Measurements from ENCODE around the gene BAIAP3.
"Not testable (repeated sequence)": the region's sequence is repeated elsewhere in the genome, so short reads cannot be mapped to it uniquely, and the experiment has no call there.

The BAIAP3 gene

DNA sequence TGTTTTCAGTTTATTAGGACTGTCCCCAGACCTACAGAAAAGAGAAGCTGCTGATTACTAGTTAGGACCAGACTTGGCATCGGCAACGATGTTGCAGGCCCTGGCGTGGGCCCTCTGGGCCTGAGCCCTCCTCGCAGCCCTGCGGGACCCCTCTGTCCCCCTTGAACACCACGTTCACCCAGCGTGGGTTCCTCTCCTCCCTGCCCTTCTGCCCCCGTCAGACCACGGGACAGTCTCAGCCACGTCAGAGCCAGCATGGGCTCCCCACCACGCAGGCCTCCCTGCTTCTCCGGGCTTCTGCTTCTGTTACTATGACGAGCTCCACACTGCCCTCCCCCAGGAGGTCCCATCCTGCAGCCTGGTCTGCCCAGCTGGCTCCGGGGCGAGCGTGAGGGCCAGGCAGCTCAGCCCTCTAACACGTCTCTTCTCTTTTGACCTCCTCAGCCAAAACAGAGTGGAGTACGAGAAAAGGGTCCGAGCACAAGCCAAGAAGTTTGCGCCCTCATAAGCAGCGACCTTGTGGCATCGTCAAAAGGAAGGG, 9.1 kb upstream of the BAIAP3 start:
- Histone ChIP-seq H3K4me3 (ENCODE audit: low read depth, low read length) (no peak overlapping the region), H3K36me3 (peaks cover 49% of the 10 kb centered on the region)
- TF ChIP-seq, protein P1, sequence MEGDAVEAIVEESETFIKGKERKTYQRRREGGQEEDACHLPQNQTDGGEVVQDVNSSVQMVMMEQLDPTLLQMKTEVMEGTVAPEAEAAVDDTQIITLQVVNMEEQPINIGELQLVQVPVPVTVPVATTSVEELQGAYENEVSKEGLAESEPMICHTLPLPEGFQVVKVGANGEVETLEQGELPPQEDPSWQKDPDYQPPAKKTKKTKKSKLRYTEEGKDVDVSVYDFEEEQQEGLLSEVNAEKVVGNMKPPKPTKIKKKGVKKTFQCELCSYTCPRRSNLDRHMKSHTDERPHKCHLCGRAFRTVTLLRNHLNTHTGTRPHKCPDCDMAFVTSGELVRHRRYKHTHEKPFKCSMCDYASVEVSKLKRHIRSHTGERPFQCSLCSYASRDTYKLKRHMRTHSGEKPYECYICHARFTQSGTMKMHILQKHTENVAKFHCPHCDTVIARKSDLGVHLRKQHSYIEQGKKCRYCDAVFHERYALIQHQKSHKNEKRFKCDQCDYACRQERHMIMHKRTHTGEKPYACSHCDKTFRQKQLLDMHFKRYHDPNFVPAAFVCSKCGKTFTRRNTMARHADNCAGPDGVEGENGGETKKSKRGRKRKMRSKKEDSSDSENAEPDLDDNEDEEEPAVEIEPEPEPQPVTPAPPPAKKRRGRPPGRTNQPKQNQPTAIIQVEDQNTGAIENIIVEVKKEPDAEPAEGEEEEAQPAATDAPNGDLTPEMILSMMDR (IDR thresholded peaks at IDR 0.05; ENCODE audit: low read depth, low read length): no peak

DNA sequence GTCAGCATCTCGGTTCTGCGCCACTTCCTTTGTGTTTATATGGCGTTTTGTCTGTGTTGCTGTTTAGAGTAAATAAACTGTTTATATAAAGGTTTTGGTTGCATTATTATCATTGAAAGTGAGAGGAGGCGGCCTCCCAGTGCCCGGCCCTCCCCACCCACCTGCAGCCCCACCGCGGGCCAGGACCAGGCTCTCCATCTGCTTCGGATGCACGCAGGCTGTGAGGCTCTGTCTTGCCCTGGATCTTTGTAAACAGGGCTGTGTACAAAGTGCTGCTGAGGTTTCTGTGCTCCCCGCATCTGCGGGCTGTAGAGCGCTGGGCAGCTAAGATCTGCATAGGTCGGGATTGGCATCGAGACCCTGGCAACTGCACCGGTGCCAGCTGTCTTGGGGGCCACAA, 8.2 kb upstream of the BAIAP3 start:
- H3K9me3 ChIP-seq: peaks cover 2% of the 10 kb centered on the region; the same call in 1 of the 2 replicates
- H3K27me3 ChIP-seq: no peaks in the 10 kb centered on the region
- H3K4me3 ChIP-seq (ENCODE audit: low read depth, low read length): no peak overlapping the region
- TF ChIP-seq, protein P1 (IDR thresholded peaks at IDR 0.05; ENCODE audit: low read depth, low read length): no peak
- no peak for DNase-seq
- no peaks in the 10 kb centered on the region for H3K4me1 ChIP-seq
- peaks cover 40% of the 10 kb centered on the region for H3K36me3 ChIP-seq

More for the DNA sequence above, 9.1 kb upstream of the BAIAP3 start:
- no peak for DNase-seq
- H3K27me3 ChIP-seq: no peaks in the 10 kb centered on the region
- H3K4me1 ChIP-seq: no peaks in the 10 kb centered on the region
- H3K9me3 ChIP-seq: no peaks in the 10 kb centered on the region

DNA sequence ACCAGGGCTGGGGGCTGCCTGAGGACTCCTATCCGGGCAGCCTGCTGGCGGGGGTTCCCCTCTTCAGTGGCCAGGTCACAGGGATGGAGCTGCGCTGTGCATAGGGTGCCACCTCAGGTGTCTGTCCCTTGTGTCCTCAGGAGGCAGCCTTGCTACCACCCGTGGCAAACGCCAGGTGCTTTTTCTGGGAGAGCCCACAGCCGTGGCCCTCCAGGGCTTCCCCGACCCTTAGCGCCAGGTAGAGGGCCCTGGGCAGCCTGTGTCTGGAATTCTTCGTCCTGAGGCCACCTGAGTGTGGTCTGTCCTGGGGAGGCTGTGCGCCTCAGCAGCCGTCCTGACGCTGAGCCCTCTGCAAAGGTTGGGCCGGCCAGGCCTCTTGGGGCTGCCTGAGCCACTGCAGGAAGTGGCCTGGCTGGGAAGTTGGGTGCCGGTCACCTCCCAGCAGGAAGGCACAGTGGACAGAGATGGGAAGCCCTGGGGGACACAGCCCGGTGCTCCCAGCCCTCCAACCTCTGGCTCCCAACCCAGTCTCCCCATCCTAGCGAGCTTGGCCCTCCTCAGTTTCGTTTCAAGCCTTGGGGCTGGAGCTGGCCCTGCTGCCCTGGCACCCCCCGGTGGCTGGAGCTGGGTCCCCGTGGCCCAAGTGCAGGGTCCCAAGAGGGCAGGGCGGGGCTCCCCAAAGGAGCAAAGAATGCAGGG, 7.6 kb upstream of the BAIAP3 start:
- H3K9me3 ChIP-seq: peaks cover 5% of the 10 kb centered on the region; the same call in 1 of the 2 replicates
- no peak overlapping the region for H3K4me3 ChIP-seq (ENCODE audit: low read depth, low read length)
- no peak for DNase-seq
- TF ChIP-seq, protein P1 (IDR thresholded peaks at IDR 0.05; ENCODE audit: low read depth, low read length): no peak
- no peaks in the 10 kb centered on the region for H3K27me3 ChIP-seq
- H3K4me1 ChIP-seq: no peaks in the 10 kb centered on the region
- H3K36me3 ChIP-seq: peaks cover 34% of the 10 kb centered on the region

DNA sequence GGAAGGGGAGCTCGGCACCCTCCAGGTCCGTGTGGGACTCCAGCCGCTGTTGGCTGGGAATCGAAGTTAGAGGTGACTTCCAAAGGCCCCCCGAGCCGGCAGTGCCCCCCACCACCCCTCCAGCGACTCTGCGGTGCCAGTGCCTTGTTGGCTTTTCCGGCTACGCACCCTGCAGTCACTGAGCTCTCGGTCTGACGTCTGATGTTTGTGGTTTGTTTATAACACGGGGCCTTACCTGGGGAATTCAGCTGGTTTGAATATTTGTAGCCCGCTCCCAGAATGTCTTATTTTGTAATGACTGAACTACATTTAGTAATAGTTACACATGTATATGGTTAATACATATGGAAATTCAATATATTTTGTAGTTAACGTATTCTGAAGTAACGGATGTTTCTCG, 7.1 kb upstream of the BAIAP3 start:
- Histone ChIP-seq H3K9me3 (peaks cover 5% of the 10 kb centered on the region; the same call in 1 of the 2 replicates), H3K36me3 (peaks cover 30% of the 10 kb centered on the region), H3K27me3 (peaks cover 2% of the 10 kb centered on the region), H3K4me1 (no peaks in the 10 kb centered on the region), H3K4me3 (ENCODE audit: low read depth, low read length) (no peak overlapping the region)
- TF ChIP-seq, protein P1 (IDR thresholded peaks at IDR 0.05; ENCODE audit: low read depth, low read length): no peak
- DNase-seq: no peak

DNA sequence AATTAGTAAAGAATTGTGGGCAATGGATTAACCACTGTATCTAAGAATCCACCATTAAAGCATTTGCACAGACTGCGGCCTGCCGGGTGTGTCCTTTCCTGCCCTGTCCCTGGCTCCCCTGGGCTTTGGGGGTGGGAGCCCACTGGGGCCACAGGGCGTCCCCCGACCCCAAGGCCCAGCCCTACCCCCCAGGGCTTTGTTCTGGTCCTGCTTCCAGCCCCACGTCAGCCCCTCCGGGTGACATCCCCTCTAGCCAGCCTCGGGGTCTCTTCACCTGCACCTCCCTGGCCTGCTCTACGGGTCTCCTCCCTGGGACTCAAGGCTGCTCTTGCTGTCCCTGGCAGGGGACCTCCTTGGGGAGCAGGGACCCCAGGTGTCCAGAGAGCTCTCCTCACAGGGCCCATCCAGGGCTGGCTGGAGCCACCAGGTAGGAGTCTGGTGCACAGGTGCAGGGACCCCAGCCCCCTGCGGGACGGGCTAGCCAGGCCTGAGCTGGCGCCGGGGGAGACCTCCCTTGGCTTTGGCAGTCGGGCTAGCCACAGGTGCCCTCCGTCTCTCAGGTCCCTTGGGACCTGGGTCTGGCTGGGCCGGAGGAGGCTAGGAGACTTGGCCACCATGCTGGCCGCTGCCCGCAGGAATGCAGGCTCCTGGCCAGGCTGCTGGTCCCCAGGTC, 6.4 kb upstream of the BAIAP3 start:
- H3K4me1 ChIP-seq: peaks cover 5% of the 10 kb centered on the region; the same call in 1 of the 2 replicates
- TF ChIP-seq, protein P1 (IDR thresholded peaks at IDR 0.05; ENCODE audit: low read depth, low read length): no peak
- no peak for DNase-seq
- H3K27me3 ChIP-seq: peaks cover 9% of the 10 kb centered on the region
- peaks cover 25% of the 10 kb centered on the region for H3K36me3 ChIP-seq
- peaks cover 5% of the 10 kb centered on the region; the same call in 1 of the 2 replicates for H3K9me3 ChIP-seq
- H3K4me3 ChIP-seq (ENCODE audit: low read depth, low read length): no peak overlapping the region

DNA sequence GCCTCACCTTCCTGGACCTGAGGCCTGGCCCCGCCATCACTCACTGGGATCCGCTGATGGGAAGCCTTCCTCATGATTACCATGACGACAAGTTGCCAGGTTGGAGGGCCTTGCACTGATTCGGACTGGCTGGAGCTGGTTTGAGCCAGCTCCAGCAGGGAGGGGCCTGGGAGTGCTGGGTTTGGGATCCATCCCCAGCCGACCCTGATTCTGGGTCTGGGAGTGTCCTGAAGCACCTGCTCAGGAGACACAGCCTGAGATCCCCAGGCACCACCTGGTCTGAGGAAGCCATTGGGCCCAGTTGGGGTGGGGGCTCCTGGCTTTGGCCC, 5.9 kb upstream of the BAIAP3 start:
- Histone ChIP-seq H3K4me3 (ENCODE audit: low read depth, low read length) (no peak overlapping the region), H3K27me3 (peaks cover 14% of the 10 kb centered on the region), H3K36me3 (peaks cover 22% of the 10 kb centered on the region), H3K9me3 (peaks cover 5% of the 10 kb centered on the region; the same call in 1 of the 2 replicates), H3K4me1 (peaks cover 7% of the 10 kb centered on the region; the same call in 1 of the 2 replicates)
- no peak for DNase-seq
- TF ChIP-seq, protein P1 (IDR thresholded peaks at IDR 0.05; ENCODE audit: low read depth, low read length): no peak

DNA sequence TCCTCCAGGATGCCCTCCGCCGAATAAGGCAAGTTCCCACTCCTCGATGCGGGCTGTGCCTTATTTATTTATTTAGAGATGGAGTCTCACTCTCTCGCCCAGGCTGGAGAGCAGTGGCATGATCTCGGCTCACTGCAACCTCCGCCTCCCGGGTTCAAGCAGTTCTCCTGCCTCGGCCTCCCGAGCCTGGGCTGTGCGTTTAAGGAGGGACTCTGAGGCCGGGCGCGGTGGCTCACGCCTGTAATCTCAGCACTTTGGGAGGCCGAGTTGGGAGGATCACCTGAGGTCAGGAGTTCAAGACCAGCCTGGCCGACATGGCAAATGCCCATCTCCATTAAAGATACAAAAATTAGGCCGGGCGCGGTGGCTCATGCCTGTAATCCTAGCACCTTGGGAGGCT, 5.3 kb upstream of the BAIAP3 start:
- not testable (repeated sequence) for H3K4me1 ChIP-seq; H3K9me3 ChIP-seq; DNase-seq; H3K4me3 ChIP-seq (ENCODE audit: low read depth, low read length)
- Histone ChIP-seq H3K36me3 (peaks cover 22% of the 10 kb centered on the region), H3K27me3 (peaks cover 20% of the 10 kb centered on the region)

DNA sequence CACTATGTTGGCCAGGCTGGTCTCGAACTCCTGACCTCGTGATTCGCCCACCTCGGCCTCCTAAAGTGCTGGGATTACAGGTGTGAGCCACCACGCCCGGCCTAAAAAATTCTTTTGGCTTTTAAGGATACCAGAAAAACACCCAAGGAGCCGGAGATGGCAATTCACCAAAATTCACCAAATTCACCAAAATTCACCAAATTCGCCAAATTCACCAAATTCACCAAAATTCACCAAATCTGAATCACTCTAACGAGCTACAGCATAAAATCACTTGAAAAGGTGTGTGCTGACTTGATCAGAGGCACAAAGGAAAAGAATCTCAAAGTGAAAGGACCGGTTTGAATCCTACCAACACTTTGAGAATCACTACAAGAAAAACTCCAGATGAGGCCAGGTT, 4.5 kb upstream of the BAIAP3 start:
- peaks cover 28% of the 10 kb centered on the region for H3K27me3 ChIP-seq
- not testable (repeated sequence) for H3K4me3 ChIP-seq (ENCODE audit: low read depth, low read length); H3K9me3 ChIP-seq; DNase-seq; H3K4me1 ChIP-seq
- H3K36me3 ChIP-seq: peaks cover 14% of the 10 kb centered on the region

Measured in BE2C (cell line).